HG03378 (cell line): ENCODE data around the gene L3MBTL4.

Experiments
- ATAC-seq: cut with Tn5 transposase; IDR thresholded peaks from one replicate; pipeline ENCODE4 v1.9.1; 2021; ENCODE audit warnings: mild to moderate bottlenecking, moderate library complexity; ENCODE audit not compliant: unreplicated experiment

The L3MBTL4 gene

GRCh38 chr18:5969989-5970403, 444.7 kb downstream of the L3MBTL4 start:
- no peak for ATAC-seq

GRCh38 chr18:5969355-5969988, 445.2 kb downstream of the L3MBTL4 start:
- no peak for ATAC-seq

GRCh38 chr18:5967666-5968065, 447.0 kb downstream of the L3MBTL4 start:
- ATAC-seq: no peak

GRCh38 chr18:5967007-5967406, 447.7 kb downstream of the L3MBTL4 start:
- no peak for ATAC-seq

GRCh38 chr18:5966514-5966913, 448.2 kb downstream of the L3MBTL4 start:
- ATAC-seq: no peak

- no peak for ATAC-seq
Measured at GRCh38 chr18:5964996-5965395, 449.7 kb downstream of the L3MBTL4 start.

GRCh38 chr18:5964596-5964995, 450.1 kb downstream of the L3MBTL4 start:
- no peak for ATAC-seq

- no peak for ATAC-seq
Measured at GRCh38 chr18:5964108-5964507, 450.6 kb downstream of the L3MBTL4 start.

GRCh38 chr18:5963267-5963666, 451.4 kb downstream of the L3MBTL4 start:
- ATAC-seq: no peak

GRCh38 chr18:5962362-5962761, 452.3 kb downstream of the L3MBTL4 start:
- ATAC-seq: no peak

GRCh38 chr18:5961828-5962150, 452.9 kb downstream of the L3MBTL4 start:
- ATAC-seq: no peak

GRCh38 chr18:5961097-5961827, 453.4 kb downstream of the L3MBTL4 start:
- no peak for ATAC-seq

GRCh38 chr18:5958822-5959221, 455.9 kb downstream of the L3MBTL4 start:
- no peak for ATAC-seq

GRCh38 chr18:5955861-5956260, 458.9 kb downstream of the L3MBTL4 start:
- ATAC-seq: no peak

- ATAC-seq: no peak
Measured at GRCh38 chr18:5951515-5952091, 463.1 kb downstream of the L3MBTL4 start.

- ATAC-seq: no peak
Measured at GRCh38 chr18:5948781-5949180, 465.9 kb downstream of the L3MBTL4 start.

GRCh38 chr18:5948237-5948636, 466.5 kb downstream of the L3MBTL4 start:
- no peak for ATAC-seq

- no peak for ATAC-seq
Measured at GRCh38 chr18:5944448-5944847, 470.3 kb downstream of the L3MBTL4 start.

- no peak for ATAC-seq
Measured at GRCh38 chr18:5943514-5943913, 471.2 kb downstream of the L3MBTL4 start.

GRCh38 chr18:5942591-5942990, 472.1 kb downstream of the L3MBTL4 start:
- ATAC-seq: no peak

GRCh38 chr18:5941890-5942289, 472.8 kb downstream of the L3MBTL4 start:
- ATAC-seq: no peak
